K562 (cell line): ENCODE results near the gene NQO2. TPM values are rescaled to one million over a fixed set of nuclear protein-coding genes. Genes with fewer than 3 reads are reported as not detected.

Experiments used
- ATF1 ChIP-seq, 2 experiments: fragments of 450-650 bp in 1 of 2; IDR thresholded peaks; 2 replicates each; pipeline ENCODE4 v1.6.1; 2016; ENCODE audit warnings: missing compliant biosample characterization in 1 of 2, missing genetic modification characterization in 1 of 2
- CBFB ChIP-seq: sonication (generic); formaldehyde crosslinking; IDR thresholded peaks from 2 replicates; pipeline ENCODE4 v1.4.0; 2020; ENCODE audit warnings: mild to moderate bottlenecking, missing genetic modification reagents
- CHD4 ChIP-seq: fragments of 200-600 bp; sonication (generic); IDR thresholded peaks from 3 replicates; pipeline ENCODE4 v1.6.1; 2012; ENCODE audit warnings: low read depth, mild to moderate bottlenecking, mixed read lengths, low read length, inconsistent platforms; ENCODE audit not compliant: insufficient read depth, insufficient replicate concordance, poor library complexity, severe bottlenecking
- COPS2 ChIP-seq: fragments of 450-650 bp; conservative IDR thresholded peaks from 2 replicates; pipeline ENCODE4 v1.6.1; 2016; ENCODE audit warnings: mild to moderate bottlenecking, moderate library complexity
- DDX20 ChIP-seq: fragments of 450-650 bp; IDR thresholded peaks from 2 replicates; pipeline ENCODE4 v1.6.1; 2016; ENCODE audit warnings: missing genetic modification characterization, low read depth, mild to moderate bottlenecking, missing compliant biosample characterization, moderate library complexity
- DIDO1 ChIP-seq: fragments of 450-650 bp; IDR thresholded peaks from 2 replicates; pipeline ENCODE4 v1.6.1; 2016; ENCODE audit warnings: low read depth, missing biosample characterization, missing genetic modification characterization
- EZH2 ChIP-seq: IDR thresholded peaks from 2 replicates; pipeline ENCODE4 v1.6.1; 2012; ENCODE audit warnings: low read depth, mild to moderate bottlenecking, inconsistent platforms, low read length, borderline replicate concordance
- FOS ChIP-seq: IDR thresholded peaks from 3 replicates; pipeline ENCODE4 v1.6.1; 2011; ENCODE audit not compliant: insufficient read length; ENCODE audit errors: extremely low read depth
- FOXO4 ChIP-seq: fragments of 450-650 bp; formaldehyde crosslinking; IDR thresholded peaks from 2 replicates; pipeline ENCODE4 v1.4.0; 2020; ENCODE audit warnings: mild to moderate bottlenecking, moderate library complexity
- FOXP4 ChIP-seq: sonication (generic); formaldehyde crosslinking; IDR thresholded peaks from 2 replicates; pipeline ENCODE4 v1.8.0; 2022; ENCODE audit warnings: mild to moderate bottlenecking, missing genetic modification reagents, borderline replicate concordance
- HDAC8 ChIP-seq: fragments of 450-650 bp; IDR thresholded peaks from 2 replicates; pipeline ENCODE4 v1.6.1; 2016; ENCODE audit warnings: mild to moderate bottlenecking, missing genetic modification characterization, moderate library complexity, missing compliant biosample characterization
- HNRNPH1 ChIP-seq: fragments of 200-400 bp; formaldehyde crosslinking; optimal IDR thresholded peaks from 2 replicates; pipeline ENCODE3; 2017; ENCODE audit warnings: low read depth, mild to moderate bottlenecking, low read length, moderate library complexity
- HSF4 ChIP-seq: fragments of 250-450 bp; sonication (Bioruptor Pico); IDR thresholded peaks from 2 replicates; pipeline ENCODE4 v2.1.2; 2022; ENCODE audit warnings: mild to moderate bottlenecking, moderate library complexity, borderline replicate concordance
- KDM4B ChIP-seq, 2 experiments: fragments of 450-650 bp in 1 of 2; sonication (generic) in 1 of 2; IDR thresholded peaks; 2 replicates each; pipeline ENCODE4 v1.6.1; 2016 to 2017; ENCODE audit warnings: borderline replicate concordance in 2 of 2, antibody characterized with exemption in 1 of 2, low read depth in 1 of 2, mild to moderate bottlenecking in 1 of 2
- KDM5B ChIP-seq: fragments of 200-600 bp; sonication (generic); IDR thresholded peaks from 2 replicates; pipeline ENCODE4 v1.6.1; 2012; ENCODE audit warnings: low read depth, mild to moderate bottlenecking, moderate library complexity, low read length, control low read depth, inconsistent platforms; ENCODE audit not compliant: insufficient replicate concordance
- POLR2A ChIP-seq: fragments of 450-650 bp; conservative IDR thresholded peaks from 2 replicates; pipeline ENCODE4 v1.6.1; 2016
- RBM22 ChIP-seq: fragments of 200-400 bp; formaldehyde crosslinking; IDR thresholded peaks from 2 replicates; pipeline ENCODE4 v1.6.1; 2018; ENCODE audit warnings: low read length, low read depth; ENCODE audit not compliant: poor library complexity, severe bottlenecking
- RFX7 ChIP-seq: fragments of 250-450 bp; sonication (Bioruptor Pico); IDR thresholded peaks from 2 replicates; pipeline ENCODE4 v1.5.1; 2021; ENCODE audit warnings: mild to moderate bottlenecking
- RUNX1 ChIP-seq: sonication (generic); IDR thresholded peaks from 2 replicates; pipeline ENCODE4 v1.6.1; 2016; ENCODE audit warnings: antibody characterized with exemption, low read depth
- SMAD2 ChIP-seq: fragments of 150-350 bp; IDR thresholded peaks from 2 replicates; pipeline ENCODE4 v1.6.1; 2014; ENCODE audit warnings: low read depth, mild to moderate bottlenecking, low read length
- SP2 ChIP-seq: IDR thresholded peaks from 2 replicates; pipeline ENCODE4 v1.6.1; 2011; ENCODE audit warnings: mild to moderate bottlenecking, low read depth, low read length, moderate library complexity; ENCODE audit not compliant: poor library complexity, severe bottlenecking; ENCODE audit errors: extremely low read depth
- XRCC3 ChIP-seq: fragments of 450-650 bp; IDR thresholded peaks from 2 replicates; pipeline ENCODE4 v1.6.1; 2017; ENCODE audit warnings: mild to moderate bottlenecking, moderate library complexity
- ZNF146 ChIP-seq: IDR thresholded peaks from one replicate; pipeline ENCODE4 v1.6.1; 2018; ENCODE audit warnings: missing compliant biosample characterization; ENCODE audit not compliant: unreplicated experiment
- ZNF282 ChIP-seq: sonication (generic); formaldehyde crosslinking; IDR thresholded peaks from 2 replicates; pipeline ENCODE4 v1.8.1; 2023; ENCODE audit warnings: missing genetic modification reagents
- ZNF507 ChIP-seq: conservative IDR thresholded peaks from 2 replicates; pipeline ENCODE4 v1.6.1; 2017; ENCODE audit warnings: missing genetic modification characterization, missing compliant biosample characterization
- polyA plus RNA-seq, 8 experiments: library from polyadenylated mRNA; depleted of rRNA in 4 of 8; stranded (reverse) in 5 of 8; unstranded in 3 of 8; fragments of >200 nt; fragmentation: Nextera tagmentation in 2 of 8; fragmentation: Illumina TruSeq in 1 of 8; extraction: Ambion mirVana in 2 of 8; extraction: Trizol in 1 of 8; gene quantifications; 2 replicates each; pipeline versions ENCODE4 v1.2.1 to v1.2.3, GENCODE V29; 2011 to 2014; ENCODE audit warnings: inconsistent platforms in 1 of 8, missing spikeins in 1 of 8
- total RNA-seq, 7 experiments: library from RNA; depleted of rRNA in 6 of 7; stranded (reverse); fragments of >200 nt in 6 of 7; fragmentation: Illumina TruSeq in 2 of 7; extraction: Trizol in 2 of 7; gene quantifications; 2 replicates each; pipeline versions ENCODE4 v1.2.1 to v1.2.3, GENCODE V29; 2011 to 2021; ENCODE audit warnings: low replicate concordance in 1 of 7

The NQO2 gene
- total and polyA plus RNA-seq, 9 of the 15 experiments (the other 6 are each of a cell fraction or from before 2014, with no cell fraction given) = 54.6 to 214 (median 116) TPM

- TF ChIP-seq RBM22 (peak; percentile 71), ZNF282 (CRISPR knock-in tag) (0 out of 2 replicates have a peak, but pooled peaks have one; percentile 40), KDM5B (peak; percentile 74), CBFB (0 out of 2 replicates have a peak, but pooled peaks have one; percentile 42), SMAD2 (no peak), FOXP4 (CRISPR knock-in tag) (no peak), FOXO4 (CRISPR knock-in tag) (peak; percentile 45; the same call in 1 of the 2 replicates), HNRNPH1 (no peak), RUNX1 (0 out of 2 replicates have a peak, but pooled peaks have one; percentile 21), XRCC3 (no peak), EZH2 (no peak), DDX20 (tag) (no peak), POLR2A (peak; percentile 80), ZNF146 (CRISPR knock-in tag) (no peak), ZNF507 (tag) (no peak), ATF1 (CRISPR knock-in tag; IDR thresholded peaks at IDR 0.05) (no peak), ATF1 (tag; IDR thresholded peaks at IDR 0.05) (peak; percentile 33), FOS (peak; percentile 28), HDAC8 (tag) (no peak), RFX7 (CRISPR knock-in tag) (no peak), CHD4 (peak; percentile 89), KDM4B (IDR thresholded peaks at IDR 0.05; ENCODE audit: borderline replicate concordance in 2 of 2, low read depth in 1 of 2) (0 out of 4 replicates have a peak, but pooled peaks of 1 of the 2 experiments have one; percentile 52), DIDO1 (tag) (peak; percentile 52; the same call in 1 of the 2 replicates), SP2 (no peak), HSF4 (CRISPR knock-in tag) (no peak), COPS2 (no peak)
Observed at GRCh38 chr6:2988426-2989331, 11.0 kb upstream of the NQO2 start (continued).
